Measurements from ENCODE around the gene C1orf226. TPM values are rescaled to one million over a fixed set of nuclear protein-coding genes. Genes with fewer than 3 reads are reported as not detected.

Gene C1orf226
- total and polyA plus RNA-seq, 9 of the 15 experiments (the other 6 are each of a cell fraction or from before 2014, with no cell fraction given), result 0.10 to 1.4 (median 0.47) TPM

DNA sequence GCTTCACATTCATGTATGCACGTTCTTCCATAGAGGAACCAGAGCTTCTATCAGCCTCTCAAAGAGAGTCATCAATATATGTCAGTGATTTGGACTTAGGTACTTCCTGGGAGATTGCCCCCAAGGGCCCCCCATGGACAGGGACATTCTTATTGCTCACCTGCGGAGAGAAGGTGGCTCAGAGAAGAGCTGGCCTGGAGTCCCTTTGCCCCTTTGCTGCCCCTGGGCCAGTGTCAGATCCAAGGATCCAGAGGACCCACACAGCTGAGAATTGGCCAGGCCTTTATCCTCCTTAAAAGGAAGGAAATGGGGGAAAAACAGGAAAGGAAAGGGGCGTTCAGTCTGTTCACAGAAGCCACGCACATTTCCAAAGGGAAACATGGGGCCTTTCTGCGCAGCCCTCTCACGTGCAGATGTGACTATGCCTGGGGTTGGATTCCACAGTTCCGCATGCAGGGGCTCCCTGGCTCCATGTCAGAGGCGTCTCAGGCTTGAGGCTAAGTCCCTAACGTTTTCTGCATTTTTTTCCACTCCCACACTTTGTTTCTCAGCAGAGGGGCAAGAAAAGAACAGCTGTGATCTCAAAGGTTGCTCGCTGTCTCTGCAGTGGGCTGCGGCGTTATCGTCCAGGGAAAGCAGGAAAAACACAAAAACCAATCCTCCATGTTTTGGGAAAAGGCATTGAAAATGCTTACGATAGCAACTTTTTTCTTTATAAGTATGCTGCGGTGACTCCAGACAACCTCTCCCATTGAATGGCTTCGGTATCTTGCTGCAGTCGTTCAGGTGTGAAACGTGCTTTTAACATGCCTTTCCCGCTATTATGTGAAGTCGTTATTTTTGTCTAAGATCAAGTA is 5.9 kb downstream of the C1orf226 start:
- no peak for ATAC-seq
- no peak overlapping the region for H3K4me3 ChIP-seq
- H3K9me1 ChIP-seq (ENCODE audit: control insufficient read depth, insufficient read depth, low read length), result peaks cover 7% of the 10 kb centered on the region
- no peaks in the 10 kb centered on the region for H3K27me3 ChIP-seq (ENCODE audit: control insufficient read depth in 2 of 2, insufficient read depth in 2 of 2, low read length in 2 of 2)
- peaks cover 12% of the 10 kb centered on the region; the same call in 2 of the 3 replicates for H3K79me2 ChIP-seq (ENCODE audit: control insufficient read depth, insufficient read depth, low read length)
- BruUV-seq (replicated peaks), result no TSS peak
- in situ Hi-C loops (cut with MboI), result no loop called here
- no peaks in the 10 kb centered on the region for H4K20me1 ChIP-seq (replicated peaks; ENCODE audit: control insufficient read depth, insufficient read depth, low read length)
- ChIA-PET CTCF (ENCODE audit: low intra/inter-chr PET ratio) (no interaction called here), POLR2A (interaction anchor here (0.6 to 2.1 kb wide), 2 partner anchors 10 to 22 kb away, joined by 4 to 9 read pairs; no protein-coding TSS in a partner anchor)
- FAIRE-seq, result no peak
- peak overlapping the region; percentile 69 for H3K27ac ChIP-seq (ENCODE audit: extremely low read depth, low read depth, low read length)
- H3K4me2 ChIP-seq (ENCODE audit: insufficient read depth, low read length), result no peak overlapping the region
- H3K9me3 ChIP-seq (replicated peaks; ENCODE audit: control insufficient read depth, insufficient read depth, low read depth, low read length), result no peaks in the 10 kb centered on the region
- intact Hi-C loops (cut with micrococcal nuclease), result loop anchor here (2.0 kb wide), 1 partner anchor 15 kb away; no protein-coding TSS in a partner anchor
- no peak for DNase-seq (ENCODE audit: extremely low read depth in 1 of 4, low spot score in 3 of 4)
- 72% methylated on average over 20 of the region's 20 CpGs for WGBS (ENCODE audit: insufficient coverage, low coverage, missing lambda C conversion rate)
- peaks cover 75 to 90% of the 10 kb centered on the region in 2 experiments for H3K4me1 ChIP-seq (replicated peaks in 1 of 2; ENCODE audit: control insufficient read depth in 2 of 2, insufficient read depth in 2 of 2, low read length in 2 of 2)
- H2AFZ ChIP-seq (ENCODE audit: low read depth, low read length), result peak overlapping the region; percentile 29
- H3K9ac ChIP-seq (ENCODE audit: insufficient read depth in 1 of 2, low read depth in 2 of 2, low read length in 2 of 2), result peak overlapping the region in 1 of 2 experiments; percentile 24; a peak in 2 of 4 replicates
- no peaks in the 10 kb centered on the region; the same call in 2 of the 3 replicates for H3K36me3 ChIP-seq (ENCODE audit: control insufficient read depth, insufficient read depth, low read length)
- TF ChIP-seq MCM7 (IDR thresholded peaks at IDR 0.05) (no peak), KAT7 (CRISPR knock-in tag; IDR thresholded peaks at IDR 0.05; ENCODE audit: borderline replicate concordance) (0 out of 2 replicates have a peak, but pooled peaks have one; percentile 49), BRCA1 (IDR thresholded peaks at IDR 0.05) (no peak), BRCA1 (CRISPR knock-in tag; IDR thresholded peaks at IDR 0.05) (no peak), MAFF (IDR thresholded peaks at IDR 0.05; ENCODE audit: low read length) (peak; percentile 15), ARHGAP35 (IDR thresholded peaks at IDR 0.05; ENCODE audit: partially characterized antibody) (no peak)
- TF ChIP-seq, protein P1, sequence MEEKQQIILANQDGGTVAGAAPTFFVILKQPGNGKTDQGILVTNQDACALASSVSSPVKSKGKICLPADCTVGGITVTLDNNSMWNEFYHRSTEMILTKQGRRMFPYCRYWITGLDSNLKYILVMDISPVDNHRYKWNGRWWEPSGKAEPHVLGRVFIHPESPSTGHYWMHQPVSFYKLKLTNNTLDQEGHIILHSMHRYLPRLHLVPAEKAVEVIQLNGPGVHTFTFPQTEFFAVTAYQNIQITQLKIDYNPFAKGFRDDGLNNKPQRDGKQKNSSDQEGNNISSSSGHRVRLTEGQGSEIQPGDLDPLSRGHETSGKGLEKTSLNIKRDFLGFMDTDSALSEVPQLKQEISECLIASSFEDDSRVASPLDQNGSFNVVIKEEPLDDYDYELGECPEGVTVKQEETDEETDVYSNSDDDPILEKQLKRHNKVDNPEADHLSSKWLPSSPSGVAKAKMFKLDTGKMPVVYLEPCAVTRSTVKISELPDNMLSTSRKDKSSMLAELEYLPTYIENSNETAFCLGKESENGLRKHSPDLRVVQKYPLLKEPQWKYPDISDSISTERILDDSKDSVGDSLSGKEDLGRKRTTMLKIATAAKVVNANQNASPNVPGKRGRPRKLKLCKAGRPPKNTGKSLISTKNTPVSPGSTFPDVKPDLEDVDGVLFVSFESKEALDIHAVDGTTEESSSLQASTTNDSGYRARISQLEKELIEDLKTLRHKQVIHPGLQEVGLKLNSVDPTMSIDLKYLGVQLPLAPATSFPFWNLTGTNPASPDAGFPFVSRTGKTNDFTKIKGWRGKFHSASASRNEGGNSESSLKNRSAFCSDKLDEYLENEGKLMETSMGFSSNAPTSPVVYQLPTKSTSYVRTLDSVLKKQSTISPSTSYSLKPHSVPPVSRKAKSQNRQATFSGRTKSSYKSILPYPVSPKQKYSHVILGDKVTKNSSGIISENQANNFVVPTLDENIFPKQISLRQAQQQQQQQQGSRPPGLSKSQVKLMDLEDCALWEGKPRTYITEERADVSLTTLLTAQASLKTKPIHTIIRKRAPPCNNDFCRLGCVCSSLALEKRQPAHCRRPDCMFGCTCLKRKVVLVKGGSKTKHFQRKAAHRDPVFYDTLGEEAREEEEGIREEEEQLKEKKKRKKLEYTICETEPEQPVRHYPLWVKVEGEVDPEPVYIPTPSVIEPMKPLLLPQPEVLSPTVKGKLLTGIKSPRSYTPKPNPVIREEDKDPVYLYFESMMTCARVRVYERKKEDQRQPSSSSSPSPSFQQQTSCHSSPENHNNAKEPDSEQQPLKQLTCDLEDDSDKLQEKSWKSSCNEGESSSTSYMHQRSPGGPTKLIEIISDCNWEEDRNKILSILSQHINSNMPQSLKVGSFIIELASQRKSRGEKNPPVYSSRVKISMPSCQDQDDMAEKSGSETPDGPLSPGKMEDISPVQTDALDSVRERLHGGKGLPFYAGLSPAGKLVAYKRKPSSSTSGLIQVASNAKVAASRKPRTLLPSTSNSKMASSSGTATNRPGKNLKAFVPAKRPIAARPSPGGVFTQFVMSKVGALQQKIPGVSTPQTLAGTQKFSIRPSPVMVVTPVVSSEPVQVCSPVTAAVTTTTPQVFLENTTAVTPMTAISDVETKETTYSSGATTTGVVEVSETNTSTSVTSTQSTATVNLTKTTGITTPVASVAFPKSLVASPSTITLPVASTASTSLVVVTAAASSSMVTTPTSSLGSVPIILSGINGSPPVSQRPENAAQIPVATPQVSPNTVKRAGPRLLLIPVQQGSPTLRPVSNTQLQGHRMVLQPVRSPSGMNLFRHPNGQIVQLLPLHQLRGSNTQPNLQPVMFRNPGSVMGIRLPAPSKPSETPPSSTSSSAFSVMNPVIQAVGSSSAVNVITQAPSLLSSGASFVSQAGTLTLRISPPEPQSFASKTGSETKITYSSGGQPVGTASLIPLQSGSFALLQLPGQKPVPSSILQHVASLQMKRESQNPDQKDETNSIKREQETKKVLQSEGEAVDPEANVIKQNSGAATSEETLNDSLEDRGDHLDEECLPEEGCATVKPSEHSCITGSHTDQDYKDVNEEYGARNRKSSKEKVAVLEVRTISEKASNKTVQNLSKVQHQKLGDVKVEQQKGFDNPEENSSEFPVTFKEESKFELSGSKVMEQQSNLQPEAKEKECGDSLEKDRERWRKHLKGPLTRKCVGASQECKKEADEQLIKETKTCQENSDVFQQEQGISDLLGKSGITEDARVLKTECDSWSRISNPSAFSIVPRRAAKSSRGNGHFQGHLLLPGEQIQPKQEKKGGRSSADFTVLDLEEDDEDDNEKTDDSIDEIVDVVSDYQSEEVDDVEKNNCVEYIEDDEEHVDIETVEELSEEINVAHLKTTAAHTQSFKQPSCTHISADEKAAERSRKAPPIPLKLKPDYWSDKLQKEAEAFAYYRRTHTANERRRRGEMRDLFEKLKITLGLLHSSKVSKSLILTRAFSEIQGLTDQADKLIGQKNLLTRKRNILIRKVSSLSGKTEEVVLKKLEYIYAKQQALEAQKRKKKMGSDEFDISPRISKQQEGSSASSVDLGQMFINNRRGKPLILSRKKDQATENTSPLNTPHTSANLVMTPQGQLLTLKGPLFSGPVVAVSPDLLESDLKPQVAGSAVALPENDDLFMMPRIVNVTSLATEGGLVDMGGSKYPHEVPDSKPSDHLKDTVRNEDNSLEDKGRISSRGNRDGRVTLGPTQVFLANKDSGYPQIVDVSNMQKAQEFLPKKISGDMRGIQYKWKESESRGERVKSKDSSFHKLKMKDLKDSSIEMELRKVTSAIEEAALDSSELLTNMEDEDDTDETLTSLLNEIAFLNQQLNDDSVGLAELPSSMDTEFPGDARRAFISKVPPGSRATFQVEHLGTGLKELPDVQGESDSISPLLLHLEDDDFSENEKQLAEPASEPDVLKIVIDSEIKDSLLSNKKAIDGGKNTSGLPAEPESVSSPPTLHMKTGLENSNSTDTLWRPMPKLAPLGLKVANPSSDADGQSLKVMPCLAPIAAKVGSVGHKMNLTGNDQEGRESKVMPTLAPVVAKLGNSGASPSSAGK (IDR thresholded peaks at IDR 0.05), result peak; percentile 52
